ENCODE results near the gene KDM4B.

KDM4B gene

GRCh38 chr19:5067678-5068077 lies 98.8 kb downstream of the KDM4B start:
- ChIA-PET CTCF (interaction anchor here (1.5 kb wide), 1 partner anchor 19 kb away, joined by 4 read pairs; no protein-coding TSS in a partner anchor), POLR2A (interaction anchor here (0.6 kb wide), 2 partner anchors 16 to 81 kb away, joined by 3 read pairs; no protein-coding TSS in a partner anchor)
- DNase-seq (ENCODE audit: low read depth, low spot score) = no peak

DNA sequence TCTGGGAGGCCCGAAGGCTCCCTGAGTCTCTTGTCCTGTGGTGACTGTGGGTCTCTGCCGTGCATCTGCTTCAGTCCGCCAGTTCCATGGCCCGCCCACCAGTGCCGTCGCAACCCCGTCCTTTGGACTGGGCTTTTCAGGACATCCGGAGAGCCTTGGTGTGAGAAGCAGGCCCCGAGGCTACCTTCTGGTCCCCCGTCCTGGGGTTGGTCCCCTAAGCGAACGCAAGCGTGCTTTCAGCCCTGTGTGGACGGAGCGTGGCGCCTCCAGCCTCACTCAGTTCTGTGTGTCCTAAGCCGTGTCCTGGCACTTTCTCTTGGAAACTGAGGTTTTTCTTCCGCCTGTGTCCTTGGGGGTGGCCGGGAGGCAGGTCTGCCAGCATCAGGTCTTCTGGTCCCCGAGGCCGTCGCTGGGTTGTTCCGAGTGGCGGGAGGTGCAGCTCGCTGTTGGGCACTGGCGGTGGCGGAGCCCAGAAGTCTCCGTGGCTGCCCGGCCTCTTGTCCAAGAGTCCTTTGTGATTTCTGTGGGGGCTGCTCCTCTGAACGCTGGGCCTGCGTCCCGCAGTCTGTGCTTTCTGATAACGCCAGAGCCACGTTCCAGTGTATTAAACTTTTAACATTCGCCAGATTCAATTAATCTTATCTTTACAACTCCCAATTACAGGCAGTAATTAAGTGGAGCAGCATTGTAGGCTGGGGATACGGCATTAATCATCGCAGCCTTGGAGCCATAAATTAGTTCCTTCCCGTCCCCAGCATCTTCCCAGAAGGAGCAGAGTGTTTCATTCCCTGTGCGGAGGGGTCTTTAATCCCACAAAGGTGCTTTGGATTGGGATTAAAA lies 99.5 kb downstream of the KDM4B start:
- H3K4me3 ChIP-seq (ENCODE audit: low read depth, low read length) = no peak overlapping the region
- POLR2A ChIA-PET = no interaction called here
- no peak for DNase-seq (ENCODE audit: low read depth, low spot score)
- CTCF ChIA-PET = interaction anchor here (1.5 kb wide), 1 partner anchor 20 kb away, joined by 4 read pairs; no protein-coding TSS in a partner anchor
- TF ChIP-seq CTCF (IDR thresholded peaks at IDR 0.05; ENCODE audit: insufficient read depth, low read length, missing control alignments) = no peak

More at GRCh38 chr19:5067678-5068077, 98.8 kb downstream of the KDM4B start:
- no peak for TF ChIP-seq CTCF (IDR thresholded peaks at IDR 0.05; ENCODE audit: insufficient read depth, low read length, missing control alignments)
- H3K4me3 ChIP-seq (ENCODE audit: low read depth, low read length) = no peak overlapping the region

GRCh38 chr19:5070331-5070730 lies 101.4 kb downstream of the KDM4B start:
- TF ChIP-seq CTCF (IDR thresholded peaks at IDR 0.05; ENCODE audit: insufficient read depth, low read length, missing control alignments) = no peak
- CTCF ChIA-PET = interaction anchor here (0.7 to 1.9 kb wide), 2 partner anchors 9 to 21 kb away, joined by 3 to 6 read pairs; no protein-coding TSS in a partner anchor
- H3K4me3 ChIP-seq (ENCODE audit: low read depth, low read length) = no peak overlapping the region
- POLR2A ChIA-PET = no interaction called here
- DNase-seq (ENCODE audit: low read depth, low spot score) = no peak

GRCh38 chr19:5070930-5071329 lies 102.0 kb downstream of the KDM4B start:
- H3K4me3 ChIP-seq (ENCODE audit: low read depth, low read length) = no peak overlapping the region
- ChIA-PET CTCF (interaction anchor here (1.9 kb wide), 1 partner anchor 22 kb away, joined by 6 read pairs; no protein-coding TSS in a partner anchor), POLR2A (no interaction called here)
- no peak for DNase-seq (ENCODE audit: low read depth, low spot score)
- no peak for TF ChIP-seq CTCF (IDR thresholded peaks at IDR 0.05; ENCODE audit: insufficient read depth, low read length, missing control alignments)

DNA sequence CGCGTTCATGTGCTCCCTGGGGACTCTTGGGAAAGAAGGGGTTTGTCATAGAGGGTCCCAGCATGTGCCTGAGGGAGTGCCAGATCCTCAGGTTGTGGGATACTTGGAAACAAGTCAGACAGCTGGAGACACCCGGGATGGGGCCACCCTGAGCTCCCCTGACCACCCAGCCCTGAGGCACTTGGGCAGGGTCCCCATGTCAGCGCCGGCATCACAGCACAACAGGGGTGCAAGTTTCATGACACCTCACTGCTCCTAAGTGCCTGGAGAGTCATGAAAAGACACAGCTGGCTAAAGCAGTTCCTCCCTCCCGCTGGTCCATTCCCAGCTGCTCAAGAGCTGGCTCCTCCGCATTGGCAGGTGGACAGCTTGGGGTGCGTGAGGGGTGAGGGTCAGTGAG lies 102.7 kb downstream of the KDM4B start:
- no peak for DNase-seq (ENCODE audit: low read depth, low spot score)
- ChIA-PET POLR2A (no interaction called here), CTCF (interaction anchor here (1.7 kb wide), 1 partner anchor 23 kb away, joined by 7 read pairs; no protein-coding TSS in a partner anchor)

More for the DNA sequence above, 102.7 kb downstream of the KDM4B start:
- no peak overlapping the region for H3K4me3 ChIP-seq (ENCODE audit: low read depth, low read length)
- no peak for TF ChIP-seq CTCF (IDR thresholded peaks at IDR 0.05; ENCODE audit: insufficient read depth, low read length, missing control alignments)

Data from AG04449 (cell line).